ENCODE data around the gene MAP3K1. TPM values are rescaled to one million over a fixed set of nuclear protein-coding genes. Genes with fewer than 3 reads are reported as not detected.

MAP3K1 gene
- polyA plus RNA-seq, 3 donors, result 73.1 to 100 (median 95.3) TPM

DNA sequence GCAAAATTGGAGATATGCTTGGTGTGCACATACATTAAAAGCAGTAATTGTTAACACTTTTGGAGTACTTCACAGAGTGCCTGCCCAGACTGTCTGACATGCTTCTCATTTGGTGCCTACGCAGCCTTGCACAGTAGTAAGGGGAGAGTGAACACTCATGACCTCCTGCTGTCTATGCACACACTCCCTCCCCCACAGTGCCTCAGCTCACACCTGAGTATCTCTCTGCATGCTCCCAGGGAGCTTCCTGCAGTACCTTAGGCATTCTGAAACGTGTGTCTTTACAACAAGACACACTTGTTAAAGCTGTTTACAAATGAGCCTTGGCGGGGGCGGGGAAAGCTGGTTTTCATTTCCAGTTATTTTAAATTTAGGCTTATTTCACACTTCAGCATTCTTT, 18.0 kb downstream of the MAP3K1 start:
- DNase-seq (ENCODE audit: extremely low read depth in 1 of 11, low read depth in 9 of 11, low spot score in 4 of 11), result no peak

DNA sequence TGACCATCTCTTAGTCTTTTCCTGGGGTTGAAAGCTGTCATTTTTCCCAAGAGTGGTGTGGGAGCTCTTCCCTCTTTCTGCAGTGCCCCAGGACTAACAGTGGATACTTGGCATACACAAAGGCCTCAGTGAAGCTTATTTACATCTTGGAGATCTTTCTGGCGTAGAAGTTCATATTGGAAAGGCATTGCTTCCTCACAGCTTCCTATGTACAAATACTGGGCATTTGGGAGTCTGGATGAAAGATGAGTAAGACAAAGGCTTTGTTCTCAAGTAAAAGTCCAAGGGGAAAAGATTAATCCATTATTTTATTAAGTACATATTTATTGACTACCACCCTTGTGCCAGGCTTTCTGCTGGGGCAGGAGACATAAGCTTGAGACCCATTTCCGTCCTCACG, 22.0 kb downstream of the MAP3K1 start:
- DNase-seq (ENCODE audit: extremely low read depth in 1 of 11, low read depth in 9 of 11, low spot score in 4 of 11), result no peak

- no peak for DNase-seq (ENCODE audit: extremely low read depth in 1 of 11, low read depth in 9 of 11, low spot score in 4 of 11)
Observed at GRCh38 chr5:56837956-56838355, 22.6 kb downstream of the MAP3K1 start.

DNA sequence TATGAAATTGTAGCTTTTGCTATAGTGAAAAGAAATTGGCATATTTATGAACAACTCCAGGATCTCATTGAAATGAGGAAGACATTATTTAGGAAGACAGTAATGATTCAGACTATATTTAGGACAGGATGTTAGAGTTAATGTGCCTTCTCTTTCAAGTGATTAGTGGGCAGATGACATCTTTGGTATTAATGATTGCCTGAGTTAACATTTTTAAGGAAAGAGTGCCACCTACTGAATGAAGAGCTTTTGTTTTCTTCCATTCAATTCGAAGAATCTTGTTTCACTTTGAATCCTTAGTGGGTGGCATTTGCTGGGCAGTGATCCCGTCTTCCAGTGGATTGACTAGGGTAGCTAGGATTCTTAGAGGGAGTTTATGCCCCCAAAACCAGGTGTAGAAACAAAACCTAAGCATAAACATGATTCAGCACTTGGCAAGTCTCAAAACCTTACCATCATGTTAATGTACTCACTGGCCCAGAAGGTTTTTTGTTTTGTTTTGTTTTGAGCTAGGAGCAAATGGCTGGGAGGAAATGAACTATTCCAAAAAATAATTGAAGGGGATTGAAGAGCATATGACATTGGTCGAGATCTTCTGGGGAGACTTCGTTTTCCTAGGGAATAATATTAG, 23.2 kb downstream of the MAP3K1 start:
- DNase-seq (ENCODE audit: extremely low read depth in 1 of 11, low read depth in 9 of 11, low spot score in 4 of 11), result peak in 7 of 11 donors; percentile 26 to 72 (median 54)

GRCh38 chr5:56839062-56839461, 23.7 kb downstream of the MAP3K1 start:
- DNase-seq (ENCODE audit: extremely low read depth in 1 of 11, low read depth in 9 of 11, low spot score in 4 of 11), result no peak

GRCh38 chr5:56840597-56840996, 25.2 kb downstream of the MAP3K1 start:
- no peak for DNase-seq (ENCODE audit: extremely low read depth in 1 of 11, low read depth in 9 of 11, low spot score in 4 of 11)

GRCh38 chr5:56845277-56845676, 29.9 kb downstream of the MAP3K1 start:
- DNase-seq (ENCODE audit: extremely low read depth in 1 of 11, low read depth in 9 of 11, low spot score in 4 of 11), result no peak

DNA sequence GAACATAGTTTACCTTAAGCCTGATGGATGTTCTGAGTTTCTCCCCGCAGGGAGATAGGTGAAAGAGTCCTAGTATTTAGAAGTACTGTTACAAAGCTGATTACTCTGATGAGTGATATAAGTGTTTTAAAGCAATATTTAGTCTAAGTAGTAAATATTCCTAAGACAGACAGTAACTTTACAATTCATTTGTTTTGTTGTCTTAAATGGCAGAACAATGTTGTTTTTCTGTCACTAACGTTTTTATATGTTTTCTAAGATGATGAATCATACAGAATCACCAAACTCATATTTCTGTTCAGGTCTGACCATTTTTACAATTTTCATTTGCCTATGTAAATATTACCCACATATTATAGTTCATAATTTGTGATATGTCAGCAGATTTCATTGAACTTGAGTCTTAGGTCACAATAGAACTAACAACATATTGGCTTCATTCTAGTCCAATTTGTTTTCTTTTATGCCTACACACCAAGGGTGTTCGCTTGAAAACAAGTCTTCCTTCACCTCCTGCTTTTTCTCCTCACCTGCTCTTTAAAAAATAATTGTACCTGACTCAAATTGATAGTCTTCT, 30.6 kb downstream of the MAP3K1 start:
- DNase-seq (ENCODE audit: extremely low read depth in 1 of 11, low read depth in 9 of 11, low spot score in 4 of 11), result no peak

GRCh38 chr5:56848206-56848605, 32.9 kb downstream of the MAP3K1 start:
- no peak for DNase-seq (ENCODE audit: extremely low read depth in 1 of 11, low read depth in 9 of 11, low spot score in 4 of 11)

GRCh38 chr5:56849671-56850070, 34.3 kb downstream of the MAP3K1 start:
- no peak for DNase-seq (ENCODE audit: extremely low read depth in 1 of 11, low read depth in 9 of 11, low spot score in 4 of 11)

GRCh38 chr5:56850423-56850822, 35.1 kb downstream of the MAP3K1 start:
- no peak for DNase-seq (ENCODE audit: extremely low read depth in 1 of 11, low read depth in 9 of 11, low spot score in 4 of 11)

GRCh38 chr5:56851258-56851941, 36.1 kb downstream of the MAP3K1 start:
- peak in 1 of 11 donors; percentile 43 for DNase-seq (ENCODE audit: extremely low read depth in 1 of 11, low read depth in 9 of 11, low spot score in 4 of 11)

- DNase-seq (ENCODE audit: extremely low read depth in 1 of 11, low read depth in 9 of 11, low spot score in 4 of 11), result no peak
Observed at GRCh38 chr5:56852228-56853000, 37.1 kb downstream of the MAP3K1 start.

- no peak for DNase-seq (ENCODE audit: extremely low read depth in 1 of 11, low read depth in 9 of 11, low spot score in 4 of 11)
Observed at GRCh38 chr5:56853698-56854097, 38.3 kb downstream of the MAP3K1 start.

GRCh38 chr5:56854920-56855319, 39.6 kb downstream of the MAP3K1 start:
- DNase-seq (ENCODE audit: extremely low read depth in 1 of 11, low read depth in 9 of 11, low spot score in 4 of 11), result no peak

DNA sequence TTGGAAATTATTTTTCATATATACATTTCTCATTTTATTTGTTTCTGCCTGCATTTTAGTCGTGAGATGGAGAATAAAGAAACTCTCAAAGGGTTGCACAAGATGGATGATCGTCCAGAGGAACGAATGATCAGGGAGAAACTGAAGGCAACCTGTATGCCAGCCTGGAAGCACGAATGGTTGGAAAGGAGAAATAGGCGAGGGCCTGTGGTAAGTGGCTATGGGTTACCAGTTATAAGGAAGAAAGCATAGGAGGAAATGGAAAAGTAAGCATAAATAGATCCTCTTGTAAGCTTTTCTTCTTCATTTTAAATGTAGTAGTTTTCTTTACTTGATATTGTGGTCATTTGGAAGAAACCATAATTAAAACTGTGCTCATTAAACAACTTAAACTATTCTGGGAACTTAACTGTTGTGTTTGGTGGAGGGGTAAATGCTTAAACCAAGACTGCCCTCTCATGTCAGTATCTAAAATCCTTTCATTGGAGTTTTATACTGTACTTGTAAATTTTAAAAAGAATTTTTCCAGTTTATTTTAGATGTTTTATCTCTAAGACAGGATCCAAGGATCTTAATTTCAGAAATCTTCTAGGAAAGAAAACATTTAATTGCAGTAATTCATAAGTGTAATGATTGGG, 41.3 kb downstream of the MAP3K1 start:
- DNase-seq (ENCODE audit: extremely low read depth in 1 of 11, low read depth in 9 of 11, low spot score in 4 of 11), result no peak

DNA sequence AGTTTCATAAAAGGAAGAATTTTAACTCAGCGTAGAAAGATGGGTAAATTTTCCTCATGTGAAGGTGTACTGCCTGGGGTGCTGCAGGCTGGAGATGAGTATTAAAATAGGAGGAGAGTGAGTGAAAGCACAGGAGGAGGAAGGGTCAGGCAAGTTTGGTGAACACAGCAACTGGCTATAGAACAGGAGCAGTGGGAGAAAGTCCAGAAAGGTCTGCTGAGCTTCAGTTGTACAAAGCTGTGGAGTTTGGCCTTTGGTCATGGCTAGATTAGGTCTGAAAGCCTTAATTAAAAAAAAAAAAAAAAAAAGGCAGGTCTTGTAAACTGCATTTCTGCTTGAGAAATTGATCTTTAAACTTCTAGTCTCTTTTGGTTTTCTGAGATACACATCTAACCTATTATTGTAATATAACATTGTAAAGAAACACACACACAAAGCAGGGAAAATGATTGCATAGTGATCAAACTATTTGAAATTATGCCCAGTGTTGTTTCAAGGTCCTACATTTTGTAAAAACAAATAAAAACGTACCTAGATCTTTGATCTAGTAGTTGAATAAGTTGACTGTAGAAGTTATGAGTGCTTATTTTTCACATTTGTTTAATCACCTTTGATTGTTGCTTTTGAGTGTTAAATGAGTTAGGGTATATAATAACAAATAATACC, 43.6 kb downstream of the MAP3K1 start:
- no peak for DNase-seq (ENCODE audit: extremely low read depth in 1 of 11, low read depth in 9 of 11, low spot score in 4 of 11)

GRCh38 chr5:56861893-56862485, 46.6 kb downstream of the MAP3K1 start:
- DNase-seq (ENCODE audit: extremely low read depth in 1 of 11, low read depth in 9 of 11, low spot score in 4 of 11), result no peak

DNA sequence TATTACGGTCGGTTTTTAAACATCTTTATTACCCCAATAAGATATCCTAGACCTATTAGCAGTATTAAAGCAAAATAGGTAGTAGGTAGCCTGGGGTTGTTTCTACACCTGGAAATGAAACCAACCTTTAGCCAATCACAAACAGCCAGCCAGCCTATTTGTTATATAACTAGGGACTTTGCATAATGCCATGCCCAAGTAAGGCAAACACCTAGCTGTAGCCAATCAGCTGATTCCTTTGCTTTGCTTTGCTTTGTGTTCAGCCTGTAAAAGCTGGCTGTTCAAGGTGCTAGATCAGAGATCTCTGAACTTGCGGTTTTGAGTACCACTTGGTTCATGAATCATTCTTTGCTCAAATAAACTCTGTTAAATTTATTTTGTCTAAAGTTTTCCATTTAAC, 47.6 kb downstream of the MAP3K1 start:
- DNase-seq (ENCODE audit: extremely low read depth in 1 of 11, low read depth in 9 of 11, low spot score in 4 of 11), result no peak

Data from renal cortex interstitium (tissue), 11 donors.